GM03348 (cell line): ENCODE data around the gene FKBP6.
A peak's percentile ranks its signal among the peaks of the same experiment; 100 is the strongest.
"Not testable (repeated sequence)": the region's sequence is repeated elsewhere in the genome, so short reads cannot be mapped to it uniquely, and the experiment has no call there.

Experiments
- DNase-seq: peaks from one replicate; pipeline ENCODE4 v3.0.0; 2012; ENCODE audit warnings: low spot score

Gene FKBP6

DNA sequence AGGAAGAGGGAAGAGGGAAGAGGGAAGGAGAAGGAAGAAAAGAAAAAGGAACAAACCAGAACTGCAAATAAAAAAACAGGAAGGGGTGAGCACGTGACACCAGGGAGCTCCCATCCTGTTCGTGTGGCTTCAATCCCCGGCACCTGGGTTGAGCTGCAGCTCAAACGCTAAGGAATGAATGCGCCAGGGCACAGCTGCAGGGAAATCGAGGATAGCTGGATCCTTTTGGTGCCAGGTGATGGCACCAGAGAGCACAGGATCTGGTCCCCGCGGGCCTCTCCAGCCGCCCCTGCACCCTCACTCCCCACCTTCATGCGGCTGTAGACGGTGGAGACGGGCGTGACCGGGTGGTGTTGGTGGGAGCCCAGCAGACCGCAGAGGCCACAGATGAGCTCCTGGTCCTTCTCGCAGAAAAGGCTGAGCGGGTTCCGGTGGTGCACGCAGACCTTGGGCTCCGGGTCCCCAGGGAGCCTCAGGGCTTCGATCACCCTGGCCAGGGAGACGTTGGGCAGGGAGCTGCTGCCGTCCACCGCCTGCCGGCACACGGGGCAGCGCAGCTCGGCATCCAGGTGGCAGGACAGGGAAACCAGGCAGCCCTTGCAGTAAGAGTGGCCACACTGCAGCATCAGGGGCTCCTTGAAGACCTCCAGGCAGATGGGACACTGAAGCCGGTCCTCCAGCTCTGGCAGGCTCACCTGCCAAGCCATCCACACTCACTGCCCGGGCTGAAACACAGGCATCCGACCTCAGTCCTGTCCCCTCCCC, 3.7 kb upstream of the FKBP6 start:
- peak; percentile 87 for DNase-seq

- not testable (repeated sequence) for DNase-seq
Measured at GRCh38 chr7:73325424-73325823, 2.5 kb upstream of the FKBP6 start.

DNA sequence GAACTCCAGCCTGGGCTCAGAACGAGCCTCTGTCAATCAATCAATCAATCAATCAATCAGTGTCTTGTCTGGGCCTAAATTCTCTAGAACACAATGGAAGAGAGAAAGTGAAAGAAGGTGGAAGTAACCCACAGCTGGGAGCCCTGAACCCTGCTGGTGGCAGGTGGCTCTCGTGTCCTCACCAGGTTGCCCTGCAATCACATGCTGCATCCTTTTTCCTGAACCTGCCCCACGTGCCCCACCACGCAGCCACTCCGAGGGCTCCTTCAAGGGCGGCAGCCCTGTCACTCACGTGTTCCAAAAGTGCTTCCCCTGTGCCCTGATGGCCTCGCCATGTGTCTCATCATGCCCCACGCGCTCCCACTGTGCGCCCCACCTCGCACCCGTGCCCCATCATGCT, 512 bp upstream of the FKBP6 start:
- not testable (repeated sequence) for DNase-seq

- no peak for DNase-seq
Measured at GRCh38 chr7:73328696-73329095, 735 bp downstream of the FKBP6 start.

DNA sequence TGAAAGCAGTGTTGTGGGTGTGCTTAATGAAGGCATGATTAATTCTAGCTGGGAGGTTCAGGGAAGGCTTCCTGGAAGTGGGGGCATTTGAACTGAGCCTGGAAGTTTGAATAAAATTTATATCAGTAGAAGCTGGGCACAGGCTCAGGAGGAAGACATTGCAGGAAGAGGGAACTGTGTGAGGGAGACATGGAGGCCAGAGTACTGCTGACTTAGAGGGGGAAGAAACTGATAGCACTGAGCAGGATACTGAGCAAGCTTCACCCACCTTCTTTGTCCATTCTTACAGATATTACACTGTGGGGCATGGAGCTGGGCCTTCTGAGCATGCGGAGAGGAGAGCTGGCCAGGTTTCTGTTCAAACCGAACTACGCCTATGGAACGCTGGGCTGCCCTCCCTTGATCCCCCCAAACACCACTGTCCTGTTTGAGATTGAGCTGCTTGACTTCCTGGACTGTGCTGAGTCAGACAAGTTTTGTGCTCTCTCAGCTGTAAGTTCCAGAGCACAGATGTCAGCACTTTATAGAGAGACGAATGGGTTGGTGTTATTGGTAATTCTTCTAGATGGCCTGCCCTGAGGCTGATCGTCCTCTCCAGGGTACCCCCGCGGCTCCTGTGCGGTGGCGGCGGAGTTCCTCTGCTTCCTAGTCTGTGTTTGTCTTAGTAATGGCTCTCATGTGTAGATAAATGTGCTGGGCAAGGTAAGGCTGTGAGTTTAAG, 2.1 kb downstream of the FKBP6 start:
- DNase-seq = peak; percentile 21

GRCh38 chr7:73330772-73331171, 2.8 kb downstream of the FKBP6 start:
- DNase-seq = no peak

DNA sequence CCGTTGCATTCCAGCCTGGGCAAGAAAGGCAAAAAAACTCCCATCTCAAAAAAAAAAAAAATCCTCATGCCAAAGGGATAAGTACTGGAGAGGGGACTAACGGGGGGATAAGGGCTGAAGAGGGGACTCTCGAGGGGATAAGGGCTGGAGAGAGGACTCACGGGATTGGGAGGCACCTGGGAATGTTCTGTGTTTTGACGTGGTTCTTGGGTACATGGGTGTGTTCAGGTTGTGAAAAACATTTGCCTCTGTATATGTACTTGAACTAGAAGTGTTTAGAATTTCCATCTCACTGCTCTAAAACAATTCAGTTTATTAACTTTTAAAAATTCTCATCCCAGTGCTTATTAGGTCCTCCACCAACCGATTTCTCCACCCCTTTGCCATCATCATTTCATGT, 4.5 kb downstream of the FKBP6 start:
- DNase-seq = no peak

DNA sequence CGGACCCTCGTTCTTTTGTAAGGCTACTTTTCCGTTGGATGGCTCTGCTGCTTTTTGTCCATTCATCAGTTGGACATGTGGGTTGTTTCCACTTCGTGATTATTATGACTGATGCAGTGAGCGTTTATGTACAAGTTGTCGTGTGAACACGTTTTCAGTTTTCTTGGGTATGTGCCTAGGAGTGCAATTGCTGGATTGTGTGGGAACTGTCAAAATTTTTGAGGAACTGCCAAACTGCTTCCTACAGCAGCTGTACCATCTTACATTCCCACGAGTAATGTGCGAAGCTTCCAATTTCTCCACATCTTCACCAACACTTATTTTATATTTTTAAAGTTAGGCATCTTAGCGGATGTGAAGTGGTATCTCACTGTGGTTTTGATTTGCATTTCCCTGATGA, 10.4 kb downstream of the FKBP6 start:
- no peak for DNase-seq

DNA sequence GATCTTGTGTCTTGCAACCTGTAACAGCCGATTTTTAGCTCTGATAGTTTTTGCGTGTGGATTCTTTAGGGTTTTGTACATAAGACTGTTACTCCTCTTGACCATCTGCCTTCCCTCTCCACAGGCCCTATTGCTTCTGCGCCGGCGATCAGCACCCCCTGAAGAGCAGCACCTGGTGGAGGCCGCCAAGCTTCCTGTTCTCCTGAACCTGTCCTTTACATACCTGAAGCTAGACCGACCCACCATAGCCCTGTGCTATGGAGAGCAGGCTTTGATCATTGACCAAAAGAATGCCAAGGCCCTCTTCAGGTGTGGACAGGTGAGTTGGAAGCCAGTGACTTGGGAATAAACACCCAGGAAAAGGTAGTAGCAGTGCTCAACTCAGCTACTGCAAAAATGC, 12.6 kb downstream of the FKBP6 start:
- no peak for DNase-seq

- peak; percentile 62 for DNase-seq
Measured at GRCh38 chr7:73341877-73342276, 13.9 kb downstream of the FKBP6 start.

DNA sequence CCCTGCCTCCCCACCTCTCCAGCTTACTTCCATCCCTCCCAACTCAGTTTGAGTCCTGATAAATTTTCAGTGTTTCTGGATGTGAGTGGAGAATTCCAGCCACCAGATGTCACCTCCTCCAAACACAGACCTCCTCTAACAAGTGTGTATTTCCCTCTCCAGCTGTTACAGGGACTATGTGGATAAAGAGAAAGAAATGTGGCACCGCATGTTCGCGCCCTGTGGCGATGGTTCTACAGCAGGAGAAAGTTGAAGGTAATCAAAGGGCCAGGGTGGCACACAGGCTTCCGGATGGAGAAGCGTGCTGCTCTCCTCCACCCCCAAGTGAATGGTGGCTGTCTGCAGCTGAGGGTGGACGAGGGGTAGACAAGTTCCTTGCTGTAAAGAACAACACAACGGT, 14.7 kb downstream of the FKBP6 start:
- peak; percentile 76 for DNase-seq

DNA sequence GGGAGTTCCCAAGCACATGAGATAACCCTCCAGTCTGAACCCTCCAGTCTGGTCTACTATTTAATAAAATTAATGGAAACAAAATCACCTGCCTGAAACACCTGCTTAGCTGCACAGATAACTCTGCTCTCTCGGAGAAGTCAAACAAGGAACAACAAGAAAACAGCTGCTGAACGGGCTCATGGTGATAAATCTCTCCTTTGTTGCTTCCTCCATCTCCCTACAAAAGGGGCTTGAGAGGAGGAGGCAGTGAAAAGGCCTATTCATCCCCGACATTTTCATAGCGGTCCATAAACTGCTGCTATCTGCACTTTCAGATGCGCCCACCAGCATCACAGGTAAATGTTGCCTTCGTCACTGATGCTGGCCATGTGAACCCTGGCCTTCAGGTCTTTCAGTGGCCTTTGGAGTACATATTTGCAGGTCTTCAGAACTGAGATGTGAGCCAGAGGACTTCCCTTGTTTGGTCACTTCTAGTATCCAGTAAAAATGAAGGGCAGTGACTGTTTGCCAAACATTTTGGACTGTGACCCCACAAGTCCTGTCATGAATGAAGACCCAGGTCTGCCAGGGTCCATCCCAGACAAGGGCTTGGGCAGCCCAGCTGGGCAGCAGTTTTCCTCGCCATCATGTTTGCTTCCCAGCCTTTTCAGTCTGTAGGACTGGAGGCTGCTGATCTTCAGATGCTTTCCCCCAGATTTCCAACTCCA, 15.9 kb downstream of the FKBP6 start:
- no peak for DNase-seq

GRCh38 chr7:73345538-73345937, 17.6 kb downstream of the FKBP6 start:
- DNase-seq = no peak

DNA sequence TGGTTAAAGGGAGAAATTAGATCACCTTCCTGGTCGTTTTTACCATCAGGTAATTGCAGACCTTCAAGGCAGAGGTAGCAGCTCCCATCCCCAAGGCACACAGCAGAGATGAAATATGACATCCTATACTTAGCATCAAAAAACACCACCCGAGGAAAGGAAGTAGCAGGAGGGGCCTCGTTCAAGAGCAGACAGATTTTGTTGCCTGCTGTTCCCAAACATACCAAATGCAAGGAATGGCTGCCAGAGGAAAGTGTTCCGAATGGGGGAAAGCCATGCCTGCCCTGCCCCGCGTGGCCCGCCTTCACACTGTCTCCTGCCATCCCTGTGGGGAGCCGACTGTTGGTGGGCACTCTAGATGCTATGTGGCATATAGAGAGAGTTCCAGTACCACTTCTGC, 18.0 kb downstream of the FKBP6 start:
- DNase-seq = no peak

DNA sequence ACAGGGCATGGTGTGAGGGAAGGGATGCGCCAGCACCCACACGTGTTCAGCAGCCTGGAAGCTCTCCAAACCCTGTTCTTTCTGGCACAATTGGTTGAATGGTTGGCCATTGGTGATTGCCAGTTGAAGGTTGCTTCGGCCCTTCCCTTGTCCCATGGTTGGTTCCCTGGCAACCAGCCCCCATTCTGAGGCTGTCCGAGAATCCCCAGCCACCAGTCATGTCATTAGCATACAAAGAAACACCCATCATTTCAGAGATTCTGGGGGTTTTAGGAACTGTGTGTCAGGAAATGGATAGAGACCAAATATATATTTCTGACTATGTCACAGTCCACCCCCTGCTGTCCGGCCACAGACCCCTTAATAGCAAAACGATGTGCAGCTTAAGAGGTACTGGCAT, 21.8 kb downstream of the FKBP6 start:
- DNase-seq = no peak

- DNase-seq = no peak
Measured at GRCh38 chr7:73350306-73351068, 22.5 kb downstream of the FKBP6 start.

DNA sequence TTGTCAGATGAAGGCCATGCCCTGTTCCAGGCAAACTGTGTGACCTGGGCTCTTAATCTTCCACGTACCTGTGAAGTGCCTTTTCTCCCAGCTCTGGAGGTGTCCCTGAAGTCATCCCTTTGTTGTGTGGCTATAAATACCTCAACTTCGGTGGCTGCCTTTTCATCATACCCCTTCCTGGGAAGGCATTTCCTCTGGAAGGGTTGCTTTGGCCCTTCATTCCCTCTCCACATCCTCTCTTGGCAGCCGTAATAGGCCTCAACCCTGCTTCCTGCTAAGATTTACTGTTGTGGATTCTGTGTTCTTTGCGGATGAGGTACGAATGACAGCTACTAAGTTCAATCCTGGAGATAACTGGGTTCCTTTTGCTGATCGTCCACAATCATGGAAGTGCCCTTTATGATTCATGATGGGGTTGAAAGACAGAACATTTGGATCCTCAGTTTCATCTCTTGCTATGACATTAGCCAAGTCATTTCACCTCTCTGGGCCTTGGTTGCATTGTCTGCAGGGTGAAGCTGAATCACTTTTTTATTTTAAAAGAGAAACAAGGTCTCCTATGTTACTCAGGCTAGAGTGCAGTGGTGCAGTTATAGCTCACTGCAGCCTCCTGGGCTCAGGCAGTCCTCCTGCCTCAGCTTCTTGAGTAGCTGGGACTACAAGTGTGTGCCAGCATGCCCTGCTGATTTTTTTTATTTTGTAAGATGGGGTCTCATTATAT, 23.6 kb downstream of the FKBP6 start:
- DNase-seq = no peak

DNA sequence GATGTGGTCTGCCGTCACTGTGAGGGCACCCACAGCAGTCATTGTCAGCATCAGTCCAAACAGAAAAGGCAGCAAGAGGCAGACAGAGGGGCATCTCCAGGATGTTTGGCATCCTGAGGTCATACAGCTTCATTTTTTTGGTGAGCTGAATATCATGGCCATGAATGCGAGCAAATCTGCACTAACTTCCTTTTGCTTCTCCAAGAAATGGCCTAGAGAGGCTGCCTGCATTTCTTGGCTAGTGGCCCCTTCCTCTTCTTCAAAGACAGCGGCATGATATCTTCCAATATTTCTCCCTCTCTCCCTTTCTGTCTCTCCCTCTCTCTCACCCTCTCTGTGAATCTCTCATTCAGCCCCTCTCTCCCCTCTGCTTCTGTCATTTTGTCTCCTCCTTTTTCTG, 24.8 kb downstream of the FKBP6 start:
- DNase-seq = no peak

DNA sequence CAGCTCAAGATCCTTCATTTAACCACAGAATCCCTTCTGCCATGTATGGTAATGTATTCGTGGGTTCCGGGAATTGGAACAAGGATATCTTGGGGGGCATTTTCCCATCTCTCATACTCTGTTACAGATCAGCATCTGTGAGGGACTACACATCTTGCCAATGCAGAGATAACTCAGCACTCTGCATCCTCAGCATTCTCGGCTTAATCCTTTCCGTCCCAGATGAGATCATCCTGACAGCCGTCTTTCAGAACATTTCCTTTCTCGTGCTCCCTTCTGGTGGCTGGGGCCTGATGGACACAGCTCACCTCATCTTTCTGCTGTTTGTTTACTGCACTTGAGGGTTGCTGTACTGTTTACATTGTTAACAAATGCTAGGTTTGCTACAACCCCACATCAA, 25.3 kb downstream of the FKBP6 start:
- DNase-seq = no peak

DNA sequence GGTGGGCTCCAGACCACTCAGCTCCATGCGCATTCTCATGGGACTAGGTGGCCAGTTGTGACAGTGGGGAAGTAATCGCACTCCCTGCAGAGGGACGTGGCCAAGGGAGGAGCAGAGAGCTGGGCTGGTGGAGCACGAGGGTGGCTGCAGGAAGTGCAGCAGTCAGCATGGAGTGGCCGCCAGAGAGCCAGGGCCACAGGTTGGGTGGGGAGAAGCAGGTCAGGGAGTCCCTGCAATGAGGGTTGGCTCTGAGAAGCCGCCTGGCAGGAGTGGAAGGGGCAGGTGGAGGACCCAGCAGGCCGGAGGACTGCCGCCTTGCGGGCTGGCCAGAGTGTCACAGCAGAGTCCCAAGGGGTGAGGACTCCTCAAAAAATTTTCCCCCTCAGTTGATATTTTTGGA, 26.2 kb downstream of the FKBP6 start:
- no peak for DNase-seq

GRCh38 chr7:73354821-73355220, 26.9 kb downstream of the FKBP6 start:
- no peak for DNase-seq

DNA sequence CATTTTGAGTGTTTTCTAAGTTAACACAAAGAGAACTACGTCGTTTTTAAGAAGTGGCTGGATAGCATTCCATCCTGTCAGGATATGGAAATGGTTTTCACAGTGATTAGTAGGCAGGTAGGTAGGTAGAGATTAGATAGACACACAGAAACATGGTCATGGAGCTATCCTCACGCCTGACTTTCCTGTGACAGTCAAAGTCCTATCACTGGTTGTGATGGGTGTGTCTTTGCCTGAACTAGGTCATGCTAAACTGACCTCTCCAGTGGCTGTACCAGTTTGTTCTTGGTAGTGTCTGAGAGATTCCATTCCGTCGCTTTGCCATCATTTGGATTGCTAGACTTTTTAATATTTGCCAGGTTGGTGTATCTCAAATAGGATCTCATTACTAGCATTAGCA, 28.2 kb downstream of the FKBP6 start:
- DNase-seq = no peak
